Measurements from ENCODE around the gene GTSF1L.

GTSF1L gene

GRCh38 chr20:43744966-43745730, 18.3 kb upstream of the GTSF1L start:
- no peak for DNase-seq

DNA sequence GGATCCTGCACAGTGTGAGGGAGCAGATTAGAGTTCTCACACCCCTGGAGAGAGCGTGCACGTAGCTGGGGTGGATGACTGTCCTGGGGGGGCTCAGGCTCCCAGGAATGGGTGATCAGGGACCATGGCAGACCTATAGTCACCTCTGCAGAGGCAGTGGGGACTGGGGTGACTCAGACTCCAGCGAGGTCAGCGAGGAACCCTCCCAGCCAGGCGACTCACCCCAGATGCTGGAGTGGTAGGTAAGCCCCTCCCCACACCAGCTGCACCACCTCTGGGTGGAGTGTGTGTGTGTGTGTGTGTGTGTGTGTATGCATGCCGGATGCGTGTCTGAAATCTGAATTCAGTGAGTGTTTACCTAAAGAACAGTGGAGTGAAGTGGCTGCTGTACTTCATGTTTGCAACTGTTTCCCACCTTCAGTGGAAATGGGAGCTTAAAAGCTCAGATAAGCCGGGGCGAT, 17.4 kb upstream of the GTSF1L start:
- peak in 1 of 4 experiments; percentile 16 for DNase-seq

GRCh38 chr20:43740642-43741041, 13.8 kb upstream of the GTSF1L start:
- DNase-seq = no peak

DNA sequence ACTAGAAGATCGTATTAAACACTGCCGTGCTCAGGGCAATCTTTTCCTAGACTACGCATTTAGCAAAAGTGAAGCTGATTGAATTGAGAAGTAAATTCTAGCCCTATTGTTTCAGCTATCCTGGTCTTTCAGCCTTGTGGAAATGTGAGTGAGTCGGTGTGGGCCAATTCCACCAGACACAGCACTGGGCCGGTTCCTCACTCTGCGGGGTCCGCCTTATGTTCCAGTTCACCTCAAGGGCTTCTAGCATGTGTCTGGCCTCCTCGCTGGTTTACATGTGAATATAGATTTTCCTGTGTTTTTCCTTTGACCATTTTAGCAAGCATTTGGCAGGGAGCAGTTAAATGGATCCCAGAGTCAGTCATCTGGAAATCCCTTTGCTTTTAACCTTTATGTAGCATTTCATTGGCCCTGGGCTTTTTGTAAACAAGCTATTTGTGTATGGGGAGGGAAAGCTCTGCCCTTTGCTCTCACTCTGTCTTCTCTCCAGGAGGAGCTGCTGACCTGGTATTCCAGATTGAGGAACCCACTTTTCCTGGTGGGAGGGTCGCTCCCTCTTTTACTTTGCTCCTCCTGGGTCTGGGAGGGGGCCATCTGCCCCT, 12.4 kb upstream of the GTSF1L start:
- no peak for DNase-seq

GRCh38 chr20:43737925-43738324, 11.1 kb upstream of the GTSF1L start:
- no peak for DNase-seq

- peak in 1 of 4 experiments; percentile 15 for DNase-seq
Measured at GRCh38 chr20:43736588-43737158, 9.9 kb upstream of the GTSF1L start.

DNA sequence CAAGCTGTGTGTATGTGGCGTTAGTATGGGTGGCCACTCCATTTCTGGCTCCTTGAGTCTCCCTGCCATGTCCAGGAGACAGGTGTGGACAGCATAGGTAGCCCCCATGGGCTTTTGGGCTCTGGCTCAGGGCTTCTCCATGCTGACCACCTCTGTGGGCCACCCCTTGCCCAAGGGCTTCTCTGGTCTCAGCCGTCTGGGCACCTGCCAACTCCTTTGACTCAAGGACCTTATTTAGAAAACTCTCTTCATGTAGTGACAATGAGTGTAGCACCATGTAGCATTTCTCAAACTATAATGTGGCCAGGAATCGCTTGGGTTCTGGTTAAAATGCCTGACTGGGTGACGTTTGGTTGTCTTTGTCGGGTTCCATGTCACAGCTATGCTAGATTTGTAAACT, 5.1 kb upstream of the GTSF1L start:
- no peak for DNase-seq

- DNase-seq = no peak
Measured at GRCh38 chr20:43731469-43731868, 4.7 kb upstream of the GTSF1L start.

- no peak for DNase-seq
Measured at GRCh38 chr20:43728686-43729255, 2.0 kb upstream of the GTSF1L start.

GRCh38 chr20:43727980-43728590, 1.3 kb upstream of the GTSF1L start:
- no peak for DNase-seq

- DNase-seq = no peak
Measured at GRCh38 chr20:43726333-43726732, 469 bp downstream of the GTSF1L start.

DNA sequence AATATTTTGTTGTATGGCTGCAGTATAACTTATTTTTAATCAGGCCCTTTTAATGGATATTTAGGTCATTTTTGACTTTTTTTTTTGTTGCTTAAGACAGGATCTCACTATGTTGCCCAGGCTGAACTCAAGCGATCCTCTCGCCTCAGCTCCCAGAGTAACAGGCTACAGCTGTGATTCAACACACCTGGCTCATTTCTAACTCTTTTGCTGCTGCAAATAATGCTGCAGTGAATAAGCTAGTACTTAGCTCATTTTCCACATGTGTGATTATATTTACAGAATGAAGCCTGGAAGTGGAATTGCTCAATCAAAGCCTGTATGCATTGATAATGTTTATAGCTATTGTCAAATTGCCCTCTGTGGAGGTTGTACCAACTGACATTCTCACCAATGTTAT, 1.1 kb downstream of the GTSF1L start:
- DNase-seq = no peak

DNA sequence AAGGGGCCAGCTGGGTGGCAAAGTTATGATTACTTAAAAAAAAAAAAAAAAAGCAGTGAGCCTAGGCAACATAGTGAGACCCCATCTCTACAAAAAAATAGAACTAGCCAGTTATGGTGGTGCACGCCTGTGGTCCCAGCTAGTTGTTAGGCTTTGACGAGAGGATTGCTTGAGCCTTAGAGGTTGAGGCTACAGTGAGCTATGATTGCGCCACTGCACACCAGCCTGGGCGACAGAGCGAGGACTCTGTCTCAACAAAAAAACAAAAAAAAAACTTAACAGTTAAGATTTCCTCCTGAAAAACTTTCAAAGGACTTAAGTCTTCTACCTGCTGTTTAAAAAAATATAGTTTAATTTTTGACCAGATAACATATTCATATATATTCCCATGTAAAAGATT, 2.4 kb downstream of the GTSF1L start:
- DNase-seq = no peak

- DNase-seq = no peak
Measured at GRCh38 chr20:43723735-43724134, 3.1 kb downstream of the GTSF1L start.

DNA sequence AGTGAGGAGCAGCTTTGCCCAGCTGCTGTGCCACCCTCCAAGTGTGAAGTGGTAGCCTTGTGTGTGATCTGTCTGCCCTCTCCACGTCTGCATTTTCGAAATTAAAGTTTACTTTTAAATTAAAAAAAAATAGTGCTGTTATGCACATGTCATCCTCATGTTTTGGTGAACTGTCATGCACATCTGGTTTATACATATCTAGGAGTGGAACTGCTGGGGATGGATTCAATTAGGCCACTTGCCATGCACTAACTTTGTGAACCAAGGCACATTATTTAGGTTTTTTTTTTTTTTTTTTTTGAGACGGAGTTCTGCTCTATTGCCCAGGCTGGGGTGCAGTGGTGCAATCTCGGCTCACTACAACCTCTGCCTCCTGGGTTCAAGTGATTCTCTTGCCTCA, 3.6 kb downstream of the GTSF1L start:
- no peak for DNase-seq

DNA sequence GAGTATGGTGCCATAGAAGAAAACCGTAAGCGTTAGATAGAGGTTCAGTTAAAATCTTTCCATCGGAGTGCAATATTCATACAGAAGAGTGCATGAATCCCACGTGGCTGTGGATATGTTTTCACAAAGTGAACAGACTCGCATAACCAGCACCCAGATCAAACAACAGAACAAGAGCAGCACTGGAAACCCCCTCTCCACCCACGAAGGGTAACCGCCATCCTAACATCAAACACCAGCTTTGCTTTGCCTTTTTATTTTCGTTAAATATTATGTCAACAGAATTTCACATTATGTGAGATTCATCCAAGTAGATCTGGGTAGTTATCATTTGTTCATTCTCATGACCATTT, 4.7 kb downstream of the GTSF1L start:
- DNase-seq = no peak

DNA sequence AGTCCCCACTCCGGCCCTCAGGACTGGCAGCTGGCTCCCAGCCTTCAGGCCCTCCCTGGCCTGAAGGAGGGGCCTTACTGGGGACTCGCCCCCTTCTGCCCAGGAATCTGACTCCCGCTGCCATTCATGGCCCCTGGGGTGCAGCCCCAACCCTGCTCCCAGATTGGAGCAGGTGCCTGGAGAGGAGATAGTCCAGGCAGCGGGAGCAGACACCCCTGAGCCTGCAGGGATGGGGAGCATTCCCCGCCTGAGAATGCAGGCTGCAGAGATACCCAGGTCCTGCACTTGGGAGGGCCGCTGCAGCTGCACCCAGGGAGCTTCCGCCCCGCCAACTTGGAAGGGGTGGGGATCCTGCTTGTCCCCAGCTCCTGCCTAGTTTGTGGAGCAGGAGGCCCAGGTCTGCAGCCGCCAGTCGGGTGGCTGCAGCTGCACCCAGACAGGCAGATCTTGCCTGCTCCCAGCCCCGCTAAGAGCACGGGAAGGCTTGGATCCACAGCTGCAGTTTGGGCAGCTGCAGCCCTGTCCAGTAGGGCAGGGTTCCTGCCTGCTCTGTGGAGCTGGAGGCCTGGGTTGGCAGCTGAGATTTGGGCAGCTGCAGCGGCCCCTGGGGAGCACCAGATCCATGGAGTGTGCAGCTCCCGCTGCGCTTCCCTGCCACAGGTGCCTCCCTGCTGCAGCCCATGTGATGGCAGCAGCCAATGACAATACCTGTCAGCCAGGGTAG, 5.2 kb downstream of the GTSF1L start:
- no peak for DNase-seq

- no peak for DNase-seq
Measured at GRCh38 chr20:43721097-43721428, 5.7 kb downstream of the GTSF1L start.

- no peak for DNase-seq
Measured at GRCh38 chr20:43720007-43720406, 6.8 kb downstream of the GTSF1L start.

- no peak for DNase-seq
Measured at GRCh38 chr20:43717616-43717995, 9.2 kb downstream of the GTSF1L start.

GRCh38 chr20:43716757-43717615, 9.8 kb downstream of the GTSF1L start:
- no peak for DNase-seq

- no peak for DNase-seq
Measured at GRCh38 chr20:43716123-43716522, 10.7 kb downstream of the GTSF1L start.

Measured in activated CD4-positive, CD25-positive, alpha-beta regulatory T cell (primary cell).